Right atrium auricular region (tissue), 2 donors: Measurements from ENCODE around the gene HS6ST3. TPM values are rescaled to one million over a fixed set of nuclear protein-coding genes. Genes with fewer than 3 reads are reported as not detected.

Experiments used
- DNase-seq: peaks from one replicate; pipeline ENCODE4 v3.0.0-alpha.2; 2019; ENCODE audit warnings: low spot score
- H3K27ac ChIP-seq, 2 donors: fragments of 200-600 bp; sonication (generic); 1 replicate in 1 of 2; 2 replicates in 1 of 2; pipeline ENCODE4 v1.5.1; 2016 to 2019
- H3K27me3 ChIP-seq, 2 donors: fragments of 200-600 bp; sonication (generic); one replicate each; pipeline versions ENCODE4 v1.5.1 to v1.6.0; 2017 to 2019
- H3K36me3 ChIP-seq: fragments of 200-600 bp; sonication (generic); one replicate; pipeline ENCODE4 v1.5.1; 2016
- H3K4me1 ChIP-seq, 2 donors: fragments of 200-600 bp; sonication (generic); one replicate each; pipeline versions ENCODE4 v1.5.1 to v1.6.0; 2017 to 2019
- H3K4me3 ChIP-seq, 2 donors: fragments of 200-600 bp; sonication (generic); 1 replicate in 1 of 2; 2 replicates in 1 of 2; pipeline ENCODE4 v1.5.1; 2017 to 2019; ENCODE audit warnings: mild to moderate bottlenecking in 1 of 2, moderate library complexity in 1 of 2
- H3K9me3 ChIP-seq, 2 donors: fragments of 200-600 bp; sonication (generic); one replicate each; pipeline ENCODE4 v1.5.1; 2019
- CTCF ChIP-seq, 2 donors: fragments of 200-600 bp; sonication (generic); IDR thresholded peaks; one replicate each; pipeline ENCODE4 v1.5.1; 2019; ENCODE audit warnings: antibody characterized with exemption in 2 of 2
- total RNA-seq, 2 donors: library from RNA; depleted of rRNA; stranded (reverse); fragments of >200 nt; gene quantifications; one replicate each; pipeline ENCODE4 v1.1.0, GENCODE V29; 2016

HS6ST3 gene
- total RNA-seq, 2 donors from 2014 or later = 0.59 to 3.1 TPM

- Histone ChIP-seq H3K27ac (no peak overlapping the region), H3K4me1 (no peaks in the 10 kb centered on the region), H3K27me3 (no peaks in the 10 kb centered on the region), H3K9me3 (no peaks in the 10 kb centered on the region), H3K36me3 (no peaks in the 10 kb centered on the region), H3K4me3 (no peak overlapping the region)
- DNase-seq = no peak
- no peak for TF ChIP-seq CTCF (IDR thresholded peaks at IDR 0.05)
Measured at GRCh38 chr13:96710166-96710862, 620.4 kb downstream of the HS6ST3 start.

- Histone ChIP-seq H3K4me1 (no peaks in the 10 kb centered on the region), H3K27me3 (no peaks in the 10 kb centered on the region), H3K9me3 (no peaks in the 10 kb centered on the region), H3K36me3 (no peaks in the 10 kb centered on the region), H3K27ac (no peak overlapping the region), H3K4me3 (no peak overlapping the region)
- TF ChIP-seq CTCF (IDR thresholded peaks at IDR 0.05) = no peak
- no peak for DNase-seq
Measured at GRCh38 chr13:96720446-96720845, 630.5 kb downstream of the HS6ST3 start.

- no peak for DNase-seq
Measured at GRCh38 chr13:96726651-96727050, 636.7 kb downstream of the HS6ST3 start.

GRCh38 chr13:96728463-96728862 is 638.6 kb downstream of the HS6ST3 start:
- no peaks in the 10 kb centered on the region for H3K27me3 ChIP-seq
- TF ChIP-seq CTCF (IDR thresholded peaks at IDR 0.05) = no peak
- peaks cover 0 to 9% of the 10 kb centered on the region in 2 donors for H3K9me3 ChIP-seq

More at GRCh38 chr13:96726651-96727050, 636.7 kb downstream of the HS6ST3 start:
- Histone ChIP-seq H3K9me3 (peaks cover 0 to 9% of the 10 kb centered on the region in 2 donors), H3K4me3 (no peak overlapping the region), H3K4me1 (no peaks in the 10 kb centered on the region), H3K27me3 (no peaks in the 10 kb centered on the region), H3K27ac (no peak overlapping the region), H3K36me3 (no peaks in the 10 kb centered on the region)
- TF ChIP-seq CTCF (IDR thresholded peaks at IDR 0.05) = no peak

DNA sequence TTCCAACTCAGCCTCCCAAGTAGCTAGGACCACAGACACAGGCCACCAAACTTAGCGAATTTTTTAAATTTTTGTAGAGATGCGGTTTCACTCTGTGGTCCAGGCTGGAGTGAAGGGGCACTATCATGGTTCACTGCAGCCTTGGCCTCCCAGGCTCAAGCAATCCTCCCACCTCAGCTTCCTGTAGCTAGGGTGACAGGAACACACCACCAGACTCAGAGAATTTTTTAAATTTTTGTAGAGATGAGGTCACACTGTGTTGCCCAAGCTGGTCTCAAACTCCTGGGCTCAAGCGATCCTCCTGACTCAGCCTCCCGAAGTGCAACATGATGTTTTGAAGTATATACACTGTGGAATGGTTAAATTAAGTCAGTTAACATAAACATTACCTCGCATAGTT is 640.8 kb downstream of the HS6ST3 start:
- Histone ChIP-seq H3K9me3 (peaks cover 0 to 9% of the 10 kb centered on the region in 2 donors), H3K4me1 (no peaks in the 10 kb centered on the region), H3K36me3 (no peaks in the 10 kb centered on the region), H3K27me3 (no peaks in the 10 kb centered on the region), H3K4me3 (no peak overlapping the region), H3K27ac (no peak overlapping the region)
- no peak for DNase-seq
- no peak for TF ChIP-seq CTCF (IDR thresholded peaks at IDR 0.05)

More at GRCh38 chr13:96728463-96728862, 638.6 kb downstream of the HS6ST3 start:
- H3K4me3 ChIP-seq = no peak overlapping the region
- H3K36me3 ChIP-seq = no peaks in the 10 kb centered on the region
- no peak for DNase-seq
- no peaks in the 10 kb centered on the region for H3K4me1 ChIP-seq
- no peak overlapping the region for H3K27ac ChIP-seq

GRCh38 chr13:96734499-96734898 is 644.6 kb downstream of the HS6ST3 start:
- DNase-seq = no peak
- no peaks in the 10 kb centered on the region for H3K9me3 ChIP-seq
- H3K4me3 ChIP-seq = no peak overlapping the region
- no peaks in the 10 kb centered on the region for H3K36me3 ChIP-seq
- no peak overlapping the region for H3K27ac ChIP-seq
- no peaks in the 10 kb centered on the region for H3K4me1 ChIP-seq
- TF ChIP-seq CTCF (IDR thresholded peaks at IDR 0.05) = no peak
- no peaks in the 10 kb centered on the region for H3K27me3 ChIP-seq
